ENCODE results near the gene RBM38. TPM values are rescaled to one million over a fixed set of nuclear protein-coding genes. Genes with fewer than 3 reads are reported as not detected.

RBM38 gene
- total and polyA plus RNA-seq, 10 of the 15 experiments (the other 5 are each of a cell fraction or from before 2014, with no cell fraction given), result 0.32 to 118 (median 25.2) TPM

GRCh38 chr20:57377350-57377749, 13.8 kb upstream of the RBM38 start:
- POLR2A ChIA-PET, result no interaction called here
- no TSS peak for BruUV-seq (replicated peaks)
- Histone ChIP-seq H3K4me1 (ENCODE audit: control insufficient read depth, insufficient read depth, low read length) (peaks cover 11% of the 10 kb centered on the region; the same call in 1 of the 2 replicates), H3K4me3 (no peak overlapping the region), H4K20me1 (ENCODE audit: control insufficient read depth, insufficient read depth) (no peaks in the 10 kb centered on the region), H3K79me2 (ENCODE audit: control insufficient read depth, insufficient read depth, low read length) (no peaks in the 10 kb centered on the region), H3K36me3 (ENCODE audit: control insufficient read depth in 2 of 2, insufficient read depth in 2 of 2, low read length in 1 of 2) (peaks cover 34 to 41% of the 10 kb centered on the region in 2 experiments), H3K27me3 (replicated peaks in 1 of 2; ENCODE audit: control insufficient read depth in 2 of 2, insufficient read depth in 2 of 2, low read length in 1 of 2) (no peaks in the 10 kb centered on the region), H2AFZ (ENCODE audit: control insufficient read depth, low read depth, low read length) (no peak overlapping the region), H3K9ac (ENCODE audit: control insufficient read depth, insufficient read depth, low read length) (no peak overlapping the region), H3K9me3 (replicated peaks; ENCODE audit: control insufficient read depth, insufficient read depth, low read length) (no peaks in the 10 kb centered on the region), H3K27ac (ENCODE audit: control insufficient read depth, insufficient read depth) (no peak overlapping the region), H3K4me2 (ENCODE audit: control insufficient read depth, insufficient read depth) (no peak overlapping the region)
- DNase-seq (ENCODE audit: low read depth, low spot score) (no peak), FAIRE-seq (no peak), ATAC-seq (no peak)
- intact Hi-C loops (cut with micrococcal nuclease; ENCODE audit: unreplicated experiment) (no loop called here), in situ Hi-C loops (cut with MboI) (loop anchor here (25.0 kb wide), 1 partner anchor 1285 kb away; the partner anchor contains the start of gene STX16)
- WGBS (ENCODE audit: insufficient coverage, insufficient replicate concordance, low lambda C conversion rate, missing lambda C conversion rate), result 90% methylated on average over 13 of the region's 13 CpGs
- RAD21 ChIA-PET (ENCODE audit: unreplicated experiment), result no interaction called here
- SMC1A ChIA-PET (ENCODE audit: uncharacterized antibody, unreplicated experiment), result no interaction called here
- TF ChIP-seq HDAC2 (IDR thresholded peaks at IDR 0.05) (no peak), RAD21 (IDR thresholded peaks at IDR 0.05; ENCODE audit: insufficient read depth, low read depth, low read length) (no peak), RFX5 (IDR thresholded peaks at IDR 0.05; ENCODE audit: low read depth, low read length) (no peak), NR2C1 (IDR thresholded peaks at IDR 0.05) (no peak), TCF7 (IDR thresholded peaks at IDR 0.05; ENCODE audit: borderline replicate concordance) (no peak), HDGF (IDR thresholded peaks at IDR 0.05) (no peak), PML (IDR thresholded peaks at IDR 0.05; ENCODE audit: low read length) (no peak), EED (IDR thresholded peaks at IDR 0.05; ENCODE audit: low read depth) (no peak), SP1 (IDR thresholded peaks at IDR 0.05; ENCODE audit: low read depth, low read length) (no peak), REST (IDR thresholded peaks at IDR 0.05; ENCODE audit: low read depth, low read length) (no peak), ETV6 (conservative IDR thresholded peaks at IDR 0.05 in 1 of 2, IDR thresholded peaks at IDR 0.05 in 1 of 2; ENCODE audit: borderline replicate concordance in 1 of 2, low read depth in 1 of 2) (no peak), ESRRA (IDR thresholded peaks at IDR 0.05; ENCODE audit: low read length) (no peak), RCOR1 (conservative IDR thresholded peaks at IDR 0.05; ENCODE audit: low read depth, low read length) (no peak)
- TF ChIP-seq, protein P1, sequence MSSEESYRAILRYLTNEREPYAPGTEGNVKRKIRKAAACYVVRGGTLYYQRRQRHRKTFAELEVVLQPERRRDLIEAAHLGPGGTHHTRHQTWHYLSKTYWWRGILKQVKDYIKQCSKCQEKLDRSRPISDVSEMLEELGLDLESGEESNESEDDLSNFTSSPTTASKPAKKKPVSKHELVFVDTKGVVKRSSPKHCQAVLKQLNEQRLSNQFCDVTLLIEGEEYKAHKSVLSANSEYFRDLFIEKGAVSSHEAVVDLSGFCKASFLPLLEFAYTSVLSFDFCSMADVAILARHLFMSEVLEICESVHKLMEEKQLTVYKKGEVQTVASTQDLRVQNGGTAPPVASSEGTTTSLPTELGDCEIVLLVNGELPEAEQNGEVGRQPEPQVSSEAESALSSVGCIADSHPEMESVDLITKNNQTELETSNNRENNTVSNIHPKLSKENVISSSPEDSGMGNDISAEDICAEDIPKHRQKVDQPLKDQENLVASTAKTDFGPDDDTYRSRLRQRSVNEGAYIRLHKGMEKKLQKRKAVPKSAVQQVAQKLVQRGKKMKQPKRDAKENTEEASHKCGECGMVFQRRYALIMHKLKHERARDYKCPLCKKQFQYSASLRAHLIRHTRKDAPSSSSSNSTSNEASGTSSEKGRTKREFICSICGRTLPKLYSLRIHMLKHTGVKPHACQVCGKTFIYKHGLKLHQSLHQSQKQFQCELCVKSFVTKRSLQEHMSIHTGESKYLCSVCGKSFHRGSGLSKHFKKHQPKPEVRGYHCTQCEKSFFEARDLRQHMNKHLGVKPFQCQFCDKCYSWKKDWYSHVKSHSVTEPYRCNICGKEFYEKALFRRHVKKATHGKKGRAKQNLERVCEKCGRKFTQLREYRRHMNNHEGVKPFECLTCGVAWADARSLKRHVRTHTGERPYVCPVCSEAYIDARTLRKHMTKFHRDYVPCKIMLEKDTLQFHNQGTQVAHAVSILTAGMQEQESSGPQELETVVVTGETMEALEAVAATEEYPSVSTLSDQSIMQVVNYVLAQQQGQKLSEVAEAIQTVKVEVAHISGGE (CRISPR knock-in tag; IDR thresholded peaks at IDR 0.05), result no peak
- TF ChIP-seq, protein P2, sequence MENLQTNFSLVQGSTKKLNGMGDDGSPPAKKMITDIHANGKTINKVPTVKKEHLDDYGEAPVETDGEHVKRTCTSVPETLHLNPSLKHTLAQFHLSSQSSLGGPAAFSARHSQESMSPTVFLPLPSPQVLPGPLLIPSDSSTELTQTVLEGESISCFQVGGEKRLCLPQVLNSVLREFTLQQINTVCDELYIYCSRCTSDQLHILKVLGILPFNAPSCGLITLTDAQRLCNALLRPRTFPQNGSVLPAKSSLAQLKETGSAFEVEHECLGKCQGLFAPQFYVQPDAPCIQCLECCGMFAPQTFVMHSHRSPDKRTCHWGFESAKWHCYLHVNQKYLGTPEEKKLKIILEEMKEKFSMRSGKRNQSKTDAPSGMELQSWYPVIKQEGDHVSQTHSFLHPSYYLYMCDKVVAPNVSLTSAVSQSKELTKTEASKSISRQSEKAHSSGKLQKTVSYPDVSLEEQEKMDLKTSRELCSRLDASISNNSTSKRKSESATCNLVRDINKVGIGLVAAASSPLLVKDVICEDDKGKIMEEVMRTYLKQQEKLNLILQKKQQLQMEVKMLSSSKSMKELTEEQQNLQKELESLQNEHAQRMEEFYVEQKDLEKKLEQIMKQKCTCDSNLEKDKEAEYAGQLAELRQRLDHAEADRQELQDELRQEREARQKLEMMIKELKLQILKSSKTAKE (IDR thresholded peaks at IDR 0.05; ENCODE audit: low read depth, poor library complexity, severe bottlenecking), result no peak
- CTCF ChIA-PET, result interaction anchor here (2.5 kb wide), 1 partner anchor 121 kb away, joined by 11 read pairs; no protein-coding TSS in a partner anchor

Data from GM12878 (cell line).